ENCODE data around the gene SRRM1. TPM values are rescaled to one million over a fixed set of nuclear protein-coding genes. Genes with fewer than 3 reads are reported as not detected.

SRRM1 gene
- total and polyA plus RNA-seq, 9 of the 15 experiments (the other 6 are each of a cell fraction or from before 2014, with no cell fraction given) = 54.5 to 268 (median 115) TPM

DNA sequence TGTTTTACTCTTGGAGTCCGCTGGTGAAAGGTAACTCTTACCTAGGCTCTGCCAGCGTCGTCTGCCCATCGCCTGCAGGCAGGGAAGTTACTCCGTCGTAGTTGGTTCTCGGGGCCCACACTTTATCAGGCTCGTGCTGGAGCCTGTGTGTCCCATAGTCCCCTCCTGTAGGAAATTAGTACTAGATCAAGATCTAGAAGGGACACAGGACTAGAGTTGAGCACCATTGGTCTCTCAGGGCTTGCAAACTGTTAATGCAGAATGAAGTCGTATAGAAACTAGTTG lies 940 bp downstream of the SRRM1 start (continued):
- TF ChIP-seq, protein P1, sequence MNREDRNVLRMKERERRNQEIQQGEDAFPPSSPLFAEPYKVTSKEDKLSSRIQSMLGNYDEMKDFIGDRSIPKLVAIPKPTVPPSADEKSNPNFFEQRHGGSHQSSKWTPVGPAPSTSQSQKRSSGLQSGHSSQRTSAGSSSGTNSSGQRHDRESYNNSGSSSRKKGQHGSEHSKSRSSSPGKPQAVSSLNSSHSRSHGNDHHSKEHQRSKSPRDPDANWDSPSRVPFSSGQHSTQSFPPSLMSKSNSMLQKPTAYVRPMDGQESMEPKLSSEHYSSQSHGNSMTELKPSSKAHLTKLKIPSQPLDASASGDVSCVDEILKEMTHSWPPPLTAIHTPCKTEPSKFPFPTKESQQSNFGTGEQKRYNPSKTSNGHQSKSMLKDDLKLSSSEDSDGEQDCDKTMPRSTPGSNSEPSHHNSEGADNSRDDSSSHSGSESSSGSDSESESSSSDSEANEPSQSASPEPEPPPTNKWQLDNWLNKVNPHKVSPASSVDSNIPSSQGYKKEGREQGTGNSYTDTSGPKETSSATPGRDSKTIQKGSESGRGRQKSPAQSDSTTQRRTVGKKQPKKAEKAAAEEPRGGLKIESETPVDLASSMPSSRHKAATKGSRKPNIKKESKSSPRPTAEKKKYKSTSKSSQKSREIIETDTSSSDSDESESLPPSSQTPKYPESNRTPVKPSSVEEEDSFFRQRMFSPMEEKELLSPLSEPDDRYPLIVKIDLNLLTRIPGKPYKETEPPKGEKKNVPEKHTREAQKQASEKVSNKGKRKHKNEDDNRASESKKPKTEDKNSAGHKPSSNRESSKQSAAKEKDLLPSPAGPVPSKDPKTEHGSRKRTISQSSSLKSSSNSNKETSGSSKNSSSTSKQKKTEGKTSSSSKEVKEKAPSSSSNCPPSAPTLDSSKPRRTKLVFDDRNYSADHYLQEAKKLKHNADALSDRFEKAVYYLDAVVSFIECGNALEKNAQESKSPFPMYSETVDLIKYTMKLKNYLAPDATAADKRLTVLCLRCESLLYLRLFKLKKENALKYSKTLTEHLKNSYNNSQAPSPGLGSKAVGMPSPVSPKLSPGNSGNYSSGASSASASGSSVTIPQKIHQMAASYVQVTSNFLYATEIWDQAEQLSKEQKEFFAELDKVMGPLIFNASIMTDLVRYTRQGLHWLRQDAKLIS (CRISPR knock-in tag; IDR thresholded peaks at IDR 0.05) = no peak
- no peak for TF ChIP-seq MTA1 (IDR thresholded peaks at IDR 0.05; ENCODE audit: borderline replicate concordance)
- TF ChIP-seq ZNF584 (CRISPR knock-in tag; IDR thresholded peaks at IDR 0.05; ENCODE audit: low read depth) = no peak
- peak; percentile 5 for TF ChIP-seq EP400 (IDR thresholded peaks at IDR 0.05)
- TF ChIP-seq EP300 (IDR thresholded peaks at IDR 0.05; ENCODE audit: low read length) = no peak
- TF ChIP-seq ILF3 (IDR thresholded peaks at IDR 0.05; ENCODE audit: borderline replicate concordance) = no peak
- TF ChIP-seq OTX1 (CRISPR knock-in tag; IDR thresholded peaks at IDR 0.05) = no peak
- TF ChIP-seq, protein P2, sequence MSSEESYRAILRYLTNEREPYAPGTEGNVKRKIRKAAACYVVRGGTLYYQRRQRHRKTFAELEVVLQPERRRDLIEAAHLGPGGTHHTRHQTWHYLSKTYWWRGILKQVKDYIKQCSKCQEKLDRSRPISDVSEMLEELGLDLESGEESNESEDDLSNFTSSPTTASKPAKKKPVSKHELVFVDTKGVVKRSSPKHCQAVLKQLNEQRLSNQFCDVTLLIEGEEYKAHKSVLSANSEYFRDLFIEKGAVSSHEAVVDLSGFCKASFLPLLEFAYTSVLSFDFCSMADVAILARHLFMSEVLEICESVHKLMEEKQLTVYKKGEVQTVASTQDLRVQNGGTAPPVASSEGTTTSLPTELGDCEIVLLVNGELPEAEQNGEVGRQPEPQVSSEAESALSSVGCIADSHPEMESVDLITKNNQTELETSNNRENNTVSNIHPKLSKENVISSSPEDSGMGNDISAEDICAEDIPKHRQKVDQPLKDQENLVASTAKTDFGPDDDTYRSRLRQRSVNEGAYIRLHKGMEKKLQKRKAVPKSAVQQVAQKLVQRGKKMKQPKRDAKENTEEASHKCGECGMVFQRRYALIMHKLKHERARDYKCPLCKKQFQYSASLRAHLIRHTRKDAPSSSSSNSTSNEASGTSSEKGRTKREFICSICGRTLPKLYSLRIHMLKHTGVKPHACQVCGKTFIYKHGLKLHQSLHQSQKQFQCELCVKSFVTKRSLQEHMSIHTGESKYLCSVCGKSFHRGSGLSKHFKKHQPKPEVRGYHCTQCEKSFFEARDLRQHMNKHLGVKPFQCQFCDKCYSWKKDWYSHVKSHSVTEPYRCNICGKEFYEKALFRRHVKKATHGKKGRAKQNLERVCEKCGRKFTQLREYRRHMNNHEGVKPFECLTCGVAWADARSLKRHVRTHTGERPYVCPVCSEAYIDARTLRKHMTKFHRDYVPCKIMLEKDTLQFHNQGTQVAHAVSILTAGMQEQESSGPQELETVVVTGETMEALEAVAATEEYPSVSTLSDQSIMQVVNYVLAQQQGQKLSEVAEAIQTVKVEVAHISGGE (CRISPR knock-in tag; IDR thresholded peaks at IDR 0.05) = 0 out of 6 replicates have a peak, but pooled peaks of 1 of the 3 experiments have one; percentile 11
- 0 out of 2 replicates have a peak, but pooled peaks have one; percentile 58 for TF ChIP-seq GATAD2A (IDR thresholded peaks at IDR 0.05)
- TF ChIP-seq, protein P3, sequence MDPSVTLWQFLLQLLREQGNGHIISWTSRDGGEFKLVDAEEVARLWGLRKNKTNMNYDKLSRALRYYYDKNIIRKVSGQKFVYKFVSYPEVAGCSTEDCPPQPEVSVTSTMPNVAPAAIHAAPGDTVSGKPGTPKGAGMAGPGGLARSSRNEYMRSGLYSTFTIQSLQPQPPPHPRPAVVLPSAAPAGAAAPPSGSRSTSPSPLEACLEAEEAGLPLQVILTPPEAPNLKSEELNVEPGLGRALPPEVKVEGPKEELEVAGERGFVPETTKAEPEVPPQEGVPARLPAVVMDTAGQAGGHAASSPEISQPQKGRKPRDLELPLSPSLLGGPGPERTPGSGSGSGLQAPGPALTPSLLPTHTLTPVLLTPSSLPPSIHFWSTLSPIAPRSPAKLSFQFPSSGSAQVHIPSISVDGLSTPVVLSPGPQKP (CRISPR knock-in tag; IDR thresholded peaks at IDR 0.05) = no peak
- 0 out of 2 replicates have a peak, but pooled peaks have one; percentile 34 for TF ChIP-seq ZZZ3 (IDR thresholded peaks at IDR 0.05)
- TF ChIP-seq, protein P4, sequence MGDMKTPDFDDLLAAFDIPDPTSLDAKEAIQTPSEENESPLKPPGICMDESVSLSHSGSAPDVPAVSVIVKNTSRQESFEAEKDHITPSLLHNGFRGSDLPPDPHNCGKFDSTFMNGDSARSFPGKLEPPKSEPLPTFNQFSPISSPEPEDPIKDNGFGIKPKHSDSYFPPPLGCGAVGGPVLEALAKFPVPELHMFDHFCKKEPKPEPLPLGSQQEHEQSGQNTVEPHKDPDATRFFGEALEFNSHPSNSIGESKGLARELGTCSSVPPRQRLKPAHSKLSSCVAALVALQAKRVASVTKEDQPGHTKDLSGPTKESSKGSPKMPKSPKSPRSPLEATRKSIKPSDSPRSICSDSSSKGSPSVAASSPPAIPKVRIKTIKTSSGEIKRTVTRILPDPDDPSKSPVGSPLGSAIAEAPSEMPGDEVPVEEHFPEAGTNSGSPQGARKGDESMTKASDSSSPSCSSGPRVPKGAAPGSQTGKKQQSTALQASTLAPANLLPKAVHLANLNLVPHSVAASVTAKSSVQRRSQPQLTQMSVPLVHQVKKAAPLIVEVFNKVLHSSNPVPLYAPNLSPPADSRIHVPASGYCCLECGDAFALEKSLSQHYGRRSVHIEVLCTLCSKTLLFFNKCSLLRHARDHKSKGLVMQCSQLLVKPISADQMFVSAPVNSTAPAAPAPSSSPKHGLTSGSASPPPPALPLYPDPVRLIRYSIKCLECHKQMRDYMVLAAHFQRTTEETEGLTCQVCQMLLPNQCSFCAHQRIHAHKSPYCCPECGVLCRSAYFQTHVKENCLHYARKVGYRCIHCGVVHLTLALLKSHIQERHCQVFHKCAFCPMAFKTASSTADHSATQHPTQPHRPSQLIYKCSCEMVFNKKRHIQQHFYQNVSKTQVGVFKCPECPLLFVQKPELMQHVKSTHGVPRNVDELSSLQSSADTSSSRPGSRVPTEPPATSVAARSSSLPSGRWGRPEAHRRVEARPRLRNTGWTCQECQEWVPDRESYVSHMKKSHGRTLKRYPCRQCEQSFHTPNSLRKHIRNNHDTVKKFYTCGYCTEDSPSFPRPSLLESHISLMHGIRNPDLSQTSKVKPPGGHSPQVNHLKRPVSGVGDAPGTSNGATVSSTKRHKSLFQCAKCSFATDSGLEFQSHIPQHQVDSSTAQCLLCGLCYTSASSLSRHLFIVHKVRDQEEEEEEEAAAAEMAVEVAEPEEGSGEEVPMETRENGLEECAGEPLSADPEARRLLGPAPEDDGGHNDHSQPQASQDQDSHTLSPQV (IDR thresholded peaks at IDR 0.05) = peak; percentile 67
- peak; percentile 44 for TF ChIP-seq RB1 (IDR thresholded peaks at IDR 0.05; ENCODE audit: low read depth)
- no peak for TF ChIP-seq ZNF785 (CRISPR knock-in tag; IDR thresholded peaks at IDR 0.05)
- TF ChIP-seq, protein P5, sequence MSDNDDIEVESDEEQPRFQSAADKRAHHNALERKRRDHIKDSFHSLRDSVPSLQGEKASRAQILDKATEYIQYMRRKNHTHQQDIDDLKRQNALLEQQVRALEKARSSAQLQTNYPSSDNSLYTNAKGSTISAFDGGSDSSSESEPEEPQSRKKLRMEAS (CRISPR knock-in tag; IDR thresholded peaks at IDR 0.05) = peak; percentile 38; the same call in 1 of the 2 replicates
